HG03095 (cell line): Measurements from ENCODE around the gene RFPL3.

Source experiments
- ATAC-seq: cut with Tn5 transposase; IDR thresholded peaks from one replicate; pipeline ENCODE4 v1.9.1; 2021; ENCODE audit warnings: moderate library complexity; ENCODE audit not compliant: unreplicated experiment

RFPL3 gene

GRCh38 chr22:32410459-32410858, 52.8 kb downstream of the RFPL3 start:
- ATAC-seq: no peak
